ENCODE data around the gene TNFRSF21.
"Not testable (repeated sequence)": the region's sequence is repeated elsewhere in the genome, so short reads cannot be mapped to it uniquely, and the experiment has no call there.

The TNFRSF21 gene

DNA sequence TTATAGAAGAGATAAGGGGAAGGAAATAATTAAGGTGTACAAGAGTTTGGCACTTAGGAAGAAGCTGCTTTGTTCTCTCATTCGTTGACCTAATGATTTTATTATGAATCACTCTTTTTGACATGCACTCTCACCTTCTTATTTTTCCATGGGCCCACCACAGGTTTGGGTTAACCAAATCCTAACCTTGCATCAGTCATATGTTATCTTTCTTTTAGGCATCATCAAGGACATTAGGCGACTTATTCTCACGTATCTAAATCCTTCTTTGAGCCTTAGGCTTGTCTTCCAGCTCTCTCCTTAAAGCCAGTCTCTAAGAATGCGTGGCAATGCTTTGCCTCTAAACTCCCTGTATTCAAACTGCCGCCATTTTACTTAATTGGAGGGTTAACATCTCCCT, 58.3 kb downstream of the TNFRSF21 start:
- no peak for DNase-seq (ENCODE audit: low spot score)

DNA sequence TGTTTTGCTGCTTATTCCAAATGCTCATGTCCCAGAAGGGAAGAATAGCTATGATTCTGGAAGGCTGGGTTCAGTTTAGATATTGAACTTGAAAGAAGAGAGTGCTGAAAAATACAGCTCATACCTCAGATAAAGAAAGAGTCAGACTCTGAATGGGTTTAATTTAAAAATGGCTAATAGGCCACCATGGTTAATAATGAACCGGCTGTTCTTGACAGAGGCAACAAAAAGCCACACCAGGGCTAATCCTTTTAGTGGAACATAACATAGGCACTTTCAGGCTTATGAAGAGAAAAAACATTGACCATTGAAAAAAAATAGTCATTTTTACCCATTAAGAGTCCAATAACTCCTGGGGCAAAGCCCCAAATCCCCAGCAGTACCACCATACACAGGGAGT, 59.4 kb downstream of the TNFRSF21 start:
- DNase-seq (ENCODE audit: low spot score): no peak

DNA sequence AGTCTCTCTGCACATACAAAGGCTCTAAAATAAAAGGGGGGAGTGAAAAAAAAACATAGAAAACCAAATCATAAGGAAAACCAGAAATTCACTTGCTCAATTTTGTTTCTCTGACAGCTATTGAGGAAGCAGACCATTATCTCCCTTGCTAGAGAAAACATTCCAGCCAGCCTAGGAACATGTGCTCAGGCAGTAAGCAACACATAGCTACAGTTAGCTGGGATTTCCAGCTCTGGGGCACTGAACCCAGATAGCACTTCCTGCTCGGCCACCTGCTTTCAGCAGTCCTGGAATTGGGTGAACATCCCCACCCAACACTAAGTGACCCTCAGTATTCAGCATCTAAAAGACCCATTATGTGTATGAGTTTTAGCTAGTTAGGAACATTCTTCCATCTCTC, 61.3 kb downstream of the TNFRSF21 start:
- DNase-seq (ENCODE audit: low spot score): no peak

DNA sequence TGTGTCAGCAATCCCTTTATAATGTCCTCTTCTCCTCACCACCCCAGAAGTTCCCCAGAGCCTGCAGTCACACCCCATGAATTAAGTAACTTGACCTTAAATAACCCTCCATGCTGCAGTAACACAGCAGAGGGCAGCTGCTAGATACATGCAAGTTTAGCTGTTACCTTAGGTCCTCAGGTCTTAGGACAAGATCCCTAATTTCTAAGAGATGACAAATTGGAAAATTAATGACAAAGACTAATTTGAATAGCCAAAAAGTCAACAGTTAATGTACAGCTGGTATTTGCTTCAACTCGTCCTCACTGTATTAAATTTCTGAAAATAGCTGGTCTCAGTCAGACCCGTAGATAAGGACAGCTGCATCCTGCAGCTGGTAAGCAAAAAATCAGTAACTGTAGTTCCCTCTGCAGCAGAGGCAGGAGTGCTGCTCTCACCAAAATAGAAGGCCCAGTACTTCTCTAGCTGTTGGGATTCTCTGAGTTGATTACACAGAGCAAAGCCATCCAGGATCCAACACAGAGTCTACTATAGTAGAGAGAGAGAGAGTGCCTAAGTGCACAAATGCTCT, 62.4 kb downstream of the TNFRSF21 start:
- no peak for DNase-seq (ENCODE audit: low spot score)

DNA sequence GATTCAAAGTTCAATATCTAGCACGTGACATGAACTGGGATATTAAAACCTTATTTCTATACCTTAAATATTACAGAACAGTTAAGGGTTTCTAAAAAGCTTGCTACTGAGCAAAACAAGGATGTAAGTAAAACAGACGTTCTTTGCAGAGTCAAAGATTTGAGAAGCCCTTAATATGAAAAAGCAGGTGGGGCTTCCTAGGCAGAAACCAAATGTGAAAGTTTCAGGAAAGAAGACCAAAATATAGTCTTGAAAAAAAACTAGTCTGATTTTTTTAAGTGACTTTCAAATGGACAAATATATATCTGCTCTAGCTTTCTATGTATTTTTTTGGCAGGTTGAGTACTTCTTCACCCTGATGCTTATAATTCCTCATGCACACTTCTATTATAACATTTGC, 63.2 kb downstream of the TNFRSF21 start:
- DNase-seq (ENCODE audit: low spot score): no peak

DNA sequence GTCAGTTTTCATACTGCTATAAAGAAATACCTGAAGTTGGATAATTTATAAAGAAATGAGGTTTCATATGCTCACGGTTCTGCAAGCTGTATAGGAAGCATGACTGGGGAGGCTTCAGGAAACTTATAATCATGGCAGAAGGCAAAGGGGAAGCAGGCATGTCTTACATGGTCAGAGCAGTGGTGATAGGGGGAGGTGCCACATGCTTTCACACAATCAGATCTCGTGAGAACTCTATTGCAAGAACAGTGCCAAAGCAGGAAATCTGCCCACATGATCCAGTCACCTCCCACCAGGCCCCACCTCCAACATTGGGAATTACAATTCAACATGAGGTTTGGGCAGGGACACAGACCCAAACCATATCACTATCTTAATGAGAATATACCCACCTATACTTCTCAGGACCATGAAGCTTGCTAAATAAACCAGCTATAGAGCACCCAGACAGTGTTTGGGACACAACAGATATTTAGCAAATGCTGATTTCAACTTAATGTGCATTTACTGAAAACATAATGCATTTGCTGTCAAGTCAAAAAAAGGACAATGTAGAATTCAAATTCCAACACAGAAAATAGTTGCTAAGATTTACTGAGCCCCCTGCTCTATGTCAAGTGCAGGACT, 63.8 kb downstream of the TNFRSF21 start:
- no peak for DNase-seq (ENCODE audit: low spot score)

DNA sequence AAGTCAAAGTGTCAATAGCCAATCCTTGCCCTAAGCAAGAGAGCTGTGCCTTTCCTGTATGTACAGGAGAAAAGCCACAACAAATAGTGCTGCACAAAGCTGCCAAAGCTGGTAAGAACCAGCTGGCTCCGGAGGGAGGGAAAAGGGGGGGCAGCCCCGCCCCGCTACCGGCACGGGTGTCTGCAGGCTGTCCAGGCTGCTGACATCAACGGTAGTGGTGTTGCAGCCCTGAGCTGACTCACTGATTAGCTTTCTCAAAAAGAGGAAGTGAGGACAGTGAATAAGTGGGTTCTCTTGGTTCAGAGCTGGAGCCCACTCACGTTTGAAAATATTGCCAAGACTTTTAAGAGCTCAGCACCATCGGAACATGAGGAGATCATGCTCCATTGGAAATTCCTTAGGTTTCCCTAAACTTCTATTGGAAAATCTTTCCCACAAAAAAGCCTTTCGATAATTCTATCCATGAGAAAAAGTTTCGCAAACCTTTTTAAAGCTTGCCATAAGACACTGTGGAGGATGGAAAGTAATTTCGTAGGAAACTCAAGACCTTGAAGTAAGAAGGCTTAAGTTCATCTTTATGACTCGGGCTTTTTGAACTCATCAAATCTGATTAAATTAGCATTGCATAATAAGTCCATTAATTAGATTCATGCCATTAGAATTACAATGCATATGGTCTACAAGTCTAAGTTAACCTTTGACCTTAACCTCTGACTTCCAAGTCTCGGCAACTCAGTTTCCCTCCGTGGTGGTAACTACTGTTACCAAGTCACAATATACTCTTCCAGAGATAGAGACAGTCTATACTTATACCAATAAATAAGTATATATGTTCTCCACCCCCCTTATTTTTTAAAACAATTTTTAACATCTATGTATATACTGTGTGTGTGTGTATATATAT, 67.0 kb downstream of the TNFRSF21 start:
- DNase-seq (ENCODE audit: low spot score): peak; percentile 70

DNA sequence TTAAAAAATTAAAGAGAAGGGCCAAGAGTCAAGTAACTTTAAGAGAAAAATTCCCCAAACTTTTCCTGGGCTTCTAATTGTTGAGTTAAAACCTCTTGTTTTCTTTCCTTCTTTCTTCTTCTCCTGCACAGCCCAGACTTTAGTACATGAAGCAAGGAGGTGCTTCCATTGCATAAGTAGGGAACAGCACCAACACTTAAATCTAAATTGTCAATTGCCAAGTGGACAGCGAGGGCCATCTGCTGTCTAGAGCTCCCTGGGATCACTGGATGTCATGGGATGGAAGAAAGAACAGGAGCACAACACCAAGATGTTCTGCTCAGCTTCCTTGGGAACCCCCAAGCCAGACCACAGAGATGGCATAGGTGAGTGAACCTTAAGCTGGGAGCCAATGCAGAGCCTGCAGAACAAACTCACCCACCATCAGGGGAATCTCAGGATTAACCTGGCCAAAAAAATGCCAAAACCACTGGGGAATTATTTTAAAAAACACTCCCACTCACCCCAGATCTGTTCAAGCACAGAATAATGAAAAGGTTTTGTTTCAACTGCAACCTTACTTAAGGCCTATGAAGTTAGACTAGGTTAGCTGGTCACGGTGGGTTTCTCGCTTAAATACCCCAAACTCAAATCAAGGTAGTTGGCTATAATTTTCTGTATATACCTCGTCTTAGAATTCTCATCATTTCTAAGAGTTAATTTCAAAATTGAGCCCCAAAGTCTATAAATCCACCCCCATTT, 67.8 kb downstream of the TNFRSF21 start:
- no peak for DNase-seq (ENCODE audit: low spot score)

DNA sequence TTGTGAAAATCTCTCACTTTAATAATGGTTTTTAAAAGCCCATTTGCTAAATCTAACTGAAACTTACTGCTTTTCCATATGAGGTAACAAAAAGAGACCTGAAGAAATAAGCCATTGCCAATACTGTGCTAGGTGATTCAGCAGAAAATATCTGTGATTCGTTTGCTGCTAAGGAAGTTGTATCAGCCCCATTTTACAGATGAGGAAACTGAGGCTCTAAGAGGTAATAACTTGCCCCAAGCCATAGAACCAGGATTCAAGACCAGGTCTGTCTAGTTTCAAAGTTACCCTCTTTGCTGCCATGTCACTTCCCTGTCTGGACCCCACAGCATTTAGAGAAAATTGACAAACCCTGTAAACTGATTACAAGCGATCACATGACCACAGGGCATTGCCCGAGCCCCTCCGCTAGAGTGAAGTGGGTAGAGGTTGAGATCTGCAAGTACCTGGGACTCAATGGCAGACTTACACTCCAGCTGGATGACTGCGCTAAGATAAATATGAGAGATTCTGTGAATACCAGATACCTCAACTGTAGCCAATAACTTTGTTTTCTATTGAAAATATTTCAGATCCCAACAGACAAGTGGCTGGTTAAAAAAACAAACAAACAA, 69.3 kb downstream of the TNFRSF21 start:
- no peak for DNase-seq (ENCODE audit: low spot score)

DNA sequence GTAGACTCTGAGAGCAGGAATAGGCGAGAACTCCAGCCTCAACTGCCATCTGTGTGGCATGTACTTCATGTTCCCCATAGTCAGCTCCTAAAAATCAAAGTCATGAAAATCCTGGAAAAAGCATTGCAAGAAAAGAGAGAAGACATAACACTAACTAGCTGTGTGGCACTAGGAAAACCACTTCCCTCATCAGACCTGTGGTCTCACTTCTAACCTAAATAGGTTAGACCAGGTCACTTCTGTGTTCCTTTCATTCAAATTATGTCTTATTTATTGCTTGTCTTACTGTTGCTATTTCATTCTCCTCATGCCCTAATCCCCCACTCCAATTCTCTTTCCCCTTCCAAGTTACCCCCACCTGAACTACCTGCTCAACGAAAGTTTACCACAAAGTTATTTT, 70.2 kb downstream of the TNFRSF21 start:
- DNase-seq (ENCODE audit: low spot score): no peak

DNA sequence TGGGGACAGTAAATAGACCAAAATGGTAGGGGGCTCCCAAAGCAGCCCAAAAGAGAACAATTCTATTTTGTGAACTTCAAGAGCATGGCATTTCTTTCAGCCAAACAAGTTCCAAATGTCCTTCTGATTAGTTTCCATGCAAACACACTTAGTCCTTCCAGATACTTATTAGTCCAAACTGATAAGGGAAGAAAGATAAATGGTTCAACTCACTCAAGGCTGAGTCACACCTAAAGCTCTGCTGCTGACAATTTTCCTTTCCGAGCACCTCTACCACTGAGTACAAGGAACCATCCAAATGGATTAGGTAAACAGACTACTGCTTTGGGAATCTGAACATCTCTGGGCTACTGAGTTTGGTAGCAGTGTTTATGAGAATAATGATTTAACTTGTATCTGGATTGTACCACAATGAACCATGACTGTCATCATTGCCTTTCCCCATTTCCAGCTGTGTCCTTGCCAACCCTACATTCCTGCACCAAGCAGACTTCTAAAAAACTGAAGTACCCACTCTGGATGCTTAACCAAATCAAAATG, 71.2 kb downstream of the TNFRSF21 start:
- no peak for DNase-seq (ENCODE audit: low spot score)

DNA sequence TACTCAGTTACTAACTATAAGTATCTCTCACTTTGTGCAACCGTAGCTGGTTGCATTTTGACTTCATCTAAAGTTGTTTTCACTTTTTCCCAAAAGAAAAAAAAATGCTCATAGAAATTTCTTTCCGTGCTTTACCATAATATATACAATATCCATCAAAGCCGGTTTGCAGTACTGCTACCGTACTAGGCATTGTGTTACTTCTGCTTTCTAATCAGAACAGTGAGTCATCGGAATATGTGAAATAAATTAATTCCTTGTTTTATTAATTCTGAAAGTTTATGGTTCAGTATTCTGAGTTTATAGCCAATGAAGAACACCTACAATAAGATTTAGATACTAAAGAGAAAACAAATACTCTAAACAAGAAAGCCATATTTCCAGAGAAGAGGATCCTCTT, 72.5 kb downstream of the TNFRSF21 start:
- no peak for DNase-seq (ENCODE audit: low spot score)

DNA sequence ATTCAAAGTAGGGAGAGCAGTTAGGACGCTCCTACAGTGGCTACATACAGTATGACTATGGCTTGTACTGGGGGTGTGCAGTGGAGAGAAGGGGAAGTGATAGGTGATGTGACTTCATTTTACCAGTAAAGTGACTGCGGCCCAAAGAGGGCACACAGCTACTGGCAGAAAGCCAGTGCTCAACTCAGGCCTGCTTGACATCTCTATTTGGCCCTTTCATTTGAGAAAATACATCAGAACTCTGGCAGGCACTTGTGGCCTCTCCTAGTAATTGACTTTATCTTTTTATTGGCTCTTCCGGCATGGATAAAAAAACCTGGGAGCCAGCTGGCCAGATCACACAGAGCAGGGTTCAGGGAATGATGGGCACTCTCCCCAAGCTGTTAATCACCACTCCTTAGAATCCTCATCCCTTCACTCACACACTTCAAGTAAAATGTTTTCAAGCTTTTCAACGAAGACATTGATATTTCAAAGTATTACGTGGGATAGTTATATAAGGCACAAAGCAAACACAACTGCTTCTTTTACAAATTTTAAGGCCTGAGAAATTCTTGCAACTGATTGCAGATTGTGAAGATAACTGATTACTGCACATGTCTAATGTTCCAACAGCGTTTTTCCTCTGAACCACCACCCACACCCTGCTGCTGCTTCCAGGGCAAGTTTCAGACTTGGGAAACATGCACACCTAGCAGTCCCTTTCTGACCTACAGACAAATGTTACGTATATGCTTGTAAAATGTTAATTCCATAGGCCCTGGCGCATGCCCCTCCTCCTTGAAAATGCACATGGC, 73.5 kb downstream of the TNFRSF21 start:
- no peak for DNase-seq (ENCODE audit: low spot score)

DNA sequence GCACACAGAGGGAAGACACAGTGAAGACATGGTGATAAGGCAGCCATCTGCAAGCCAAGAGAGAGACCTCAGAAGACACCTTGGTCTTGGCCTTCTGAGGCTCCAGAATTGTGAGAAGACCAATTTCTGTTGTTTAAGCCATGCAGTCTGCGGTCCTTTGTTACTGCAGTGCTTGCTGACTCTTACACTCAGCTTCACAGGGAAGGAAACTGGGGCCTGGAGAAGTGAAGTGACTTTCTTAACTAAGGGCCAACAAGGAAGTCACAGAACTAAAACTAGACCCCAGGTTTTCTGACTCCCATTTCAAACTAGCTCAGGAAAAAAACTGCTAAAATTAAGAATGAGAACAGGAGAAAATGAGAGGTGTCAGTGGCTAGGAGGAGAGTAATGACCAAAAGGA, 74.3 kb downstream of the TNFRSF21 start:
- DNase-seq (ENCODE audit: low spot score): no peak

DNA sequence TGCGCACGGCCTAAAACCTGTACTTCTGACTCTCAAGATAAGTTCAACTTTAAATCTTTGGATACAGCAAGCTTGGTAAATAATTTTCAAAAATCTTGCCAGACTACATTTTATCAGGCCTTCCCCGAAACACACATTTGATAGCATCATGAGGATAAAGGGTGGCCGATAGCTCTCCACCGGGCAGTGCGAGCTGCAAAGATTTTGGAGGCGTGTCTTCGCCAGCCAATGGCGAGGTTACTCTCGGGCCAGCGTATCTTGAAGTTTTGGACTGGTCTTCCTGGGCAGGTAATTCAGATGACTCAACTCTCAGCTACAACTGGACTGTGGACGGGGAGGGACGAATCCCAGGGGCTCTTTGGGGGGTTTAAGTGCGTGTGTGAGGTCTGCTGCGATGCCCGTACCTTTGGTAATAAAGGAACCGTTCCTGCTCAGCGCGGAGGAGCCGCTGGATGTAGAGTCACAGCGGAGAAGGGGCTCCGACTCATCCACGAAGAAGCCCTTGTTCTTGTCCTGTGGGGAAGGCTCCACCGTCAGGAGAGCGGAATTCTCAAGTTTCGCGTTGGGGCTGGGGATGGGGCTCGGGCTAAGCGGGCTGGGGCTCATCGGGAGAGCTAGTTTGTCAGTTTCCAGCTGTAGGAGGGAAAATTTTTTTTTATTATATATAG, 75.3 kb downstream of the TNFRSF21 start:
- no peak for DNase-seq (ENCODE audit: low spot score)

DNA sequence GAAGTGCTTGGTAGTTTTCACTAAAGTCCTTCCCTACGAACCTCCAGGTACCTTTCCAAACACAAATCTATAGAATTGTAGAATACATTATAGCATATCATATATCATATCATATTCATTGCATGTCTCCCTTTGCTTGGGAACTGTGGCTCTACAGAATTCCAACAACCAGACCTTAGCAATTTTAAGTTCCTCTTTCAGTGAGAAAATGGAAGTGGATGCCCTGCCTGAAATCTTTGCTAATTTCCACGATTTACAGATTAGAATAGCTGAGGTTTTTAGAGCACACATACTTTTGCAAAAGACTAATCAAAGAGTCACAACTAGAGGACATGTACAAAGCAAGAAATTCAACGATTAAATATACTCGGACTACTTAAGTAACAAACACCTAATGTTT, 78.6 kb downstream of the TNFRSF21 start:
- DNase-seq (ENCODE audit: low spot score): no peak

DNA sequence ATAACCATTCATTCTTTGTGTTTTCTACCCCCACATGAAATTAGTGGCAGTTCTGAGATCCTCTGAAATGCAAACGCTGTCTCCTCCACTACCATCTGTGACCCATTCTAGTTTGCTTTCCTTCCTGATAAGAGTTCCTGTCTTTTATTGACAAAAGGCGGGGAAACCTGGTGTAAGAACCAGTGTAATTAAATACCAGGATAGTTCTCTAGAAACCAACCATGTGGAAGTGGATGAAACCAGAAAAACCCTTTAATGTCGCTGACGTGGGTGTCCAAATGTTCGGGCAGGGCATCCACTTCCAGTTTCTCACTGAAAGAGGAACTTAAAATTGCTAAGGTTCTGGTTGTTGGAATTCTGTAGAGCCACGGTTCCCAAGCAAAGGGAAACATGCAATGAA, 79.1 kb downstream of the TNFRSF21 start:
- DNase-seq (ENCODE audit: low spot score): no peak

DNA sequence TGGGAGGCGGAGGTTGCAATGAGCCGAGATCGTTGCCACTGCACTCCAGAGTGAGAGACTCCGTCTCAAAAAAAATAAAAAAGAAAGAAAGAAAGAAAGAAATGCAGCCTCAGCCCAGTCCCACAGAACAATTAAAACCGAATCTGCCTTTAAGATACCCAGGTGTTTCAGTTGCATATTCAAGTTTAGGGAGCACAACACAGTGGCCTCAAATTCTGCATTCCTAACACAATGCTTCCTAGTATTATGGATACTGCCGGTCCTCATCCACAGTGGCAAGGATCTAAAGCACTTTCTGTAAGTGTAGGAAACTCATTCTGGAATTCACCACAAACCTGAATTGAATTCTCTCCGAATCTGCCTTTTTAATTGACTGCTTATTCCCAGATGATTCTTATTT, 80.5 kb downstream of the TNFRSF21 start:
- DNase-seq (ENCODE audit: low spot score): no peak

DNA sequence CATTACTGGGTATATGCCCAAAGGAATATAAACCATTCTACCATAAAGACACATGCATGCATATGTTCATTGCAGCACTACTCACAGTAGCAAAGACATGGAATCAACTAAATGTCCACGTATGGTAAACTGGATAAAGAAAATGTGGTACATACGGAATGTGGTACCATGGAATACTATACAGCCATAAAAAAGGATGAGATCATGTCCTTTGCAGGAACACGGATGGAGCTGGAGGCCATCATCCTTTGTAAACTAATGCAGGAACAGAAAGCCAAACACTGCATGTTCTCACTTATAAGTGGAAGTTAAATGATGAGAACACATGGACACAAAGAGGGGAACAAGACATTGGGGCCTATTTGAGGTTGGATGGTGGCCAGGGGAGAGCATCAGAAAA, 81.6 kb downstream of the TNFRSF21 start:
- not testable (repeated sequence) for DNase-seq (ENCODE audit: low spot score)

DNA sequence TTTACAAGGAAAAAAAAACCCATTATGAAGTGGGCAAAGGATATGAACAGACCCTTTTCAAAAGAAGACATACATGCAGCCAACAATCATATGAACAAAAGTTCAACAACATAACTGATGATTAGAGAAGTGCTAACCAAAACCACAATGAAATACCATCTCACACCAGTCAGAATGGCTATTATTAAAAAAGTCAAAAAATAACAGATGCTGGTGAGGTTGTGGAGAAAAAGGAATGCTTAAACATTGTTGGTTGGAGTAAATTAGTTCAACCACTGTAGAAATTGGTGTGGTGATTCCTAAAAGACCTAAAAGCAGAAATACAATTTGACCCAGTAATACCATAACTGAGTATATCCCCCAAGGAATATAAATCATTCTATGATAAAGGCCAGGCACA, 86.5 kb downstream of the TNFRSF21 start:
- not testable (repeated sequence) for DNase-seq (ENCODE audit: low spot score)
